ENCODE data around the gene FHAD1.

FHAD1 gene

GRCh38 chr1:15246960-15247614 is at the start of gene FHAD1:
FHAD1 (plus strand) TSS chr1:15247223; CDS start chr1:15251785, 4,562 bp downstream.
- peak within 1 kb of the TSS; percentile 22 for H3K4me3 ChIP-seq (ENCODE audit: low read length)
- TF ChIP-seq CTCF (IDR thresholded peaks at IDR 0.05; ENCODE audit: insufficient read depth, low read depth, low read length, missing control alignments) = no peak
- peak; percentile 57 for DNase-seq (ENCODE audit: low read depth)

GRCh38 chr1:15197591-15198447 is 49.2 kb upstream of the FHAD1 start:
- TF ChIP-seq CTCF (IDR thresholded peaks at IDR 0.05; ENCODE audit: insufficient read depth, low read depth, low read length, missing control alignments) = no peak
- no peak overlapping the region for H3K4me3 ChIP-seq (ENCODE audit: low read length)
- no peak for DNase-seq (ENCODE audit: low read depth)

- H3K4me3 ChIP-seq (ENCODE audit: low read length) = no peak overlapping the region
- no peak for TF ChIP-seq CTCF (IDR thresholded peaks at IDR 0.05; ENCODE audit: insufficient read depth, low read depth, low read length, missing control alignments)
- no peak for DNase-seq (ENCODE audit: low read depth)
Measured at GRCh38 chr1:15198684-15199083, 48.3 kb upstream of the FHAD1 start.

- no peak for DNase-seq (ENCODE audit: low read depth)
- no peak overlapping the region for H3K4me3 ChIP-seq (ENCODE audit: low read length)
- TF ChIP-seq CTCF (IDR thresholded peaks at IDR 0.05; ENCODE audit: insufficient read depth, low read depth, low read length, missing control alignments) = no peak
Measured at GRCh38 chr1:15201221-15201620, 45.8 kb upstream of the FHAD1 start.

GRCh38 chr1:15201849-15202551 is 45.0 kb upstream of the FHAD1 start:
- TF ChIP-seq CTCF (IDR thresholded peaks at IDR 0.05; ENCODE audit: insufficient read depth, low read depth, low read length, missing control alignments) = no peak
- peak; percentile 46 for DNase-seq (ENCODE audit: low read depth)
- no peak overlapping the region for H3K4me3 ChIP-seq (ENCODE audit: low read length)

- TF ChIP-seq CTCF (IDR thresholded peaks at IDR 0.05; ENCODE audit: insufficient read depth, low read depth, low read length, missing control alignments) = no peak
- H3K4me3 ChIP-seq (ENCODE audit: low read length) = no peak overlapping the region
- DNase-seq (ENCODE audit: low read depth) = no peak
Measured at GRCh38 chr1:15204931-15205330, 42.1 kb upstream of the FHAD1 start.
